D341Med (cell line): ENCODE results near the gene PPM1F.
A peak's percentile ranks its signal among the peaks of the same experiment; 100 is the strongest.

Experiments used
- DNase-seq: peaks from one replicate; pipeline ENCODE4 v3.0.0; 2012; ENCODE audit warnings: low spot score

Gene PPM1F

DNA sequence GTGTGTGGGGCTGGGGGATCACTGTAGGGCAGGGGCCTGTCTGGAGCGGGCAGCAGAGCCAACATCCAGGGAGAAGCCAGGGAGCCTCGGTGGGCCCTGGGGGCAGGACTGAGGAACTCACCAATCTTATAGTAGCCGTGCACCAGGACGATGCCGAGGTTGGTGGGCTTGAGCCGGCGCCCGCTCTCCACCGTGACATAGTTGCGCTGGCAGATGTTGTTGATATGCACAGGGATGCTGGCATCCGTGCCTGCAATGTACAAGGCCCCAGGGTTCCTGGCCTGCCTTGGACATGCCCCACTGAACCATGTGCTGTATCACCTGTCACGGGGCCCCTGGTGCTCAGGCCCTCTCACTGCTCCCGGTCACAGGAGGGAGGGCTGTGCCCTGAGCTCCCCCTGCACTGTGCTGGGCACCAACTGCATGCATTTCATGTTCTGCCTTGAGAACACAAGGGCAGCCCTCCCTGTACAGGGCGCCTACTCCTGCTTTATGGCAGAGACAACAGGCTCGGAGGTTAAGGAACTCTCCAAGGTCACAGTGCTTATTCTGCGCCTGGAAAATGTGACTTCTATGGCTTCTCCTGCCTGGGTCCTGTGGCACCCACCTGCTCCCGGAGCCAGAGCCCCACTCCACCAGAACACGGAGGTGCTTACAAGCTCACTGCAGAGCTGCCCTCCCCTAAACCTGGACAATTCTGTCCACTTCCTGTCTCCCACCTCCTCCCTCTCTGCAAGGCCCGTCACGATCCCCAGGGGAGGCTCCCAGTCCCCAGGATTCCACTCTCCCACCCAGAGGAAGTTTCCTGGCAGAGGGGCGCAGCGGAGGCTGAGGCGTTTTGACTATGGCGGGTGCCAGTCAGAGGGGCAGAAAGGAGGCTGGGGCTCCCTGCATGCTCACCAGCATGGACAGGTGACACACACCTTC, 7.8 kb upstream of the PPM1F start:
- no peak for DNase-seq

DNA sequence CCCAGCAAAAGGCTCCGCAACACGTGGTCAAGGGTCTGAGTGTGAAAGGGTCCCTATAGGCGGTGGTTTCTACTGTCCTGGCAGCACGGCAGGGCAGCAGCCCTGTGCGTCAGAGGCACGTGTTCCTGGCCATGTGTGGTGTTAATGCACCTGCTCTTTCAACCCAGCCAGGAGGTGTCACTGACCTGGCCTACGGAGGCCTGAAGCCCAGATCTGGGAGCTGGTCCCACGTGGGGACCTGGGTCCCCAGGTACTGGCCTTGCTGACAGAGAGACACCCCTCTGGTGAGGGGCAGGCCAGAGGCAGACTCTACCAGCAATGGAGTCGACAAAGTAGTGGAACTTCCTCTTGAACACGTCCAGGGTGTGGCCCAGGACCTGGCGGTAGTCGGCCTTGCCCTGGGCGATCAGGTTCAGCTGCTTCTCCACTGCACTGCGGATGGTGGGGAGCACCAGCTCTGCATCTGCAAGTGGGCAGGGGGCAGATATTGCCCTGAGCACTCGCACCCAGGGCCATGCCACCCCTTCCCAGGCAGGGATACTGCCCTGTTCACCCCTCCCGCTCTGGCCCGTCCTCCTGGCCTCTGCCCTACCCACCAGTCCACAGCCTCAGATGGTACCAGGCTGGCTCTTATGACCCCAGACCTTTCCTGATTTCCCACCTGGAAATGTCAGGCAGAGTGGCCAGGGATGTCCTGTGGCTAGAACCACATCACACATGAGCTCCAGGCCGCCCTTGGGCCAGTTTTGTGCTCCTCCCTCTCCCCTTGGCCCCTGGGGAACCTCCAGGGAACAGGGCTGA, 6.8 kb upstream of the PPM1F start:
- no peak for DNase-seq

DNA sequence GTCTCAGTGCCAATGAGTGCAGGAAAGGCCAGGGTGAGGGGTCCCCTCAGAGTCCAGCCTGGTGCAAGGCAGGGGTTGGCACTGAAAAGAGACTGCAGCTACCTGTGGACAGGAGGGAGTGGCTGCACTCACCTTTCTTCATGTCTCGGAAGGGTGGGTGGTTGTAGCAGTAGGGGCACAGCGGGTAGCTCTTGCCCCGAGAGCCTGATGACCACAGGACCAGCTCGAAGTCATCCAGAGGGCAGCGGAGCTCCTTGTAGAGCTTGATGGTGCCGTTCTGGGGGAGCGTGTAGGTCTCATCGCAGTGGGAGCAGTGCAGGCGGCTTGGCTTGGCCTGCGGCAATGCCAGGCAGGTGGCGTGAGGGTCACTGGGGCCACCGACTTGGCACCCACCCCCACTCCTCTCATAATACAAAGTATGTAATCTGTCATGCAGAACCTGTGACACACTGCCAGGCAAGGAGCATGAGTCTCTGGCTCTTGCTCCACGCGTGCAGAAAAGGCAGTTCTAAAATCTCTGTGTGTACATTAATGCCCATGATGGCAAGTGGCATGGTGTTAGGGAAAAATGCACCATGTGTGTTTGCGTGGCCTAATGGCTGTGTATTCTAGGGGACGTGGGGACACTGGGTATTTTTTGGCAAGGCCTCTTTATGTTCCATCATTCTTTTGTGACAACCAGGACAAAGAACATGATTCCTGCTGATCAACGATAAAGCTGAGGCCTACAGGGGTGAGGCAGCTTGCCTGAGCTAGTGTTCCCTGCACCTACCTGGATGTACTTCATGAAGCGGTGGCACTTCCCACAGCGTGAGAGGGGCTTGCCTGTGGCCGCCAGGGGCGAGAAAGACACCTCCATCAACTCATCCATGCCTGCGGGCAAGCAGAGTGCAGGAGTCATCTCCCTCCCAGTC, 6.0 kb upstream of the PPM1F start:
- DNase-seq = no peak

DNA sequence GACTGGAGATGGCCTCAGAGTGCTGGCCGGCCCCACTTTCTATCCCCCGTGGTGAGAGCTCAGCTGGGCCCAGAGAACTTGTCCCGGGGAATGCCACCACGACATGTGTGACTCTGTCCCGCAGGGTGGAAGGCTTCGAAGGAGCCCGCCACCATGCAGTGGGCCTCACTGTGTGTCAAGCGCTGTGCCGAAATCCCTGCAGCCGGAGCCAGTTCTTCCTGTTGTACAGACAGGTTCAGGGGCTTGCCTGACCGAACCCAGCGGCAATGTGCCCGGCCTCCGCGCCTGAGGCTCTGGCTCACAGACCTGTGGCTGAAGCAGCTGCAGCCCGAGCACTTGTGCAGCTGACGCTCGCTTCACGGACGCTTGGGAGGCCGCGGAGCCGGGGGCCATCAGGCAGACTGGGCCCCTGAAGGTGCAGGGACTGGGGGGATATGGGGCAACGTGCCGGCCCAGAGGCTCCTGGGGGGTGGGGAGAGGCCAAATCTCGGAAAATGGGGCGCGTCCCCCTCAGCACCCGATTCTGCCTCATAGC, 650 bp downstream of the PPM1F start:
- DNase-seq = peak; percentile 54

DNA sequence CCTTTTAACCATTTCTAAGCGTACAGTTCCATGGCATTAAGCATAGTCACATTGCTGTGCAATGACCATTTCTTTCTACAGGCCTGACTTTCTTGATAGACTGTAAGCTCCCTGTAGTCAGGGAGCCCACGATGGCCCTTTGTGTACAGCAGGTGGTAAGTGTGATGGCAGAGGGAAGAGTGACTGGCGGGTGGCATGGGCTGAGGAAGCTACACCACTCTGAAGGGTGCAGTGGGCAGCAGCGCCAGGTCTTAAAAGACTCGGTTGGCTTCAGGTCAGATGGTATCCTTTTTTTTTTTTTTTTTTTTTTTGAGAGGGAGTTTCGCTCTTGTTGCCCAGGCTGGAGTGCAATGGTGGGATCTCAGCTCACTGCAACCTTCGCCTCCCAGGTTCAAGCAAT, 1.6 kb downstream of the PPM1F start:
- no peak for DNase-seq

DNA sequence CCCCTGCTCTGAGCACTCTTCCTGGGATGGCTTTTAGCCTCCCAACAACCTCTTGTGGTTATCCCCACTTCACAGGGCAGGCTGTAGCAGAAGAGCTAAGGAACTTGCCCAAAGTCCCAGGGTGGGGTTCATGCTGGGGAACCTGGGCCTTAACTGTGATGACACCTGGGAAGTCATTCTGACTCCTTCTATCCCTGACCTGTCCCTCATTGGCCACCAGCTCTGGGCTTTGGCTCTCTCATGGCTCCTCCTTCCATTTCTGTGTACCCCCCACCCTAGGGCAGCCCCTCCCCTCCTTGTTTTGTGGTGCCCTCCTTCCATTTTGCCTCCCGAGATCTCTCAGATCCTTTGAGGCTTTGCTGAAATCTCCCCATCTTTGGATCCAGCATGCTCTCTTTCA, 2.7 kb downstream of the PPM1F start:
- DNase-seq = no peak

DNA sequence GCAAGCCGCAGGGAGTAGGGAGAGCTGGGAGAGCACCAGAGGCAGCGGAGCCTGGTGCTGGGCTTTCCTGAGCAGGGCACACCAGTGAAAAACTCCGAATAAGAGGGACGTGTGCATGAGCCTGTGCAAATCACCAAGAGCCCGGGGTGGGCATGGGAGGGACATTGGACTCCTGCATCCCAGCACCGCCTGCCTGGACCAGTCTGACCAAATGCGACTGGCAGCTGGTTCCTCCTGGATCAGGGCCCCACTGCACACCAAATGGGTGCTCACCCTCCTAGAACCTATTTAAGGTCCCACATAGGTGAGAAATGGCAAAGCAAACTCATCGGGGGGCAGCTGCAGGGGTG, 3.1 kb downstream of the PPM1F start:
- DNase-seq = no peak

DNA sequence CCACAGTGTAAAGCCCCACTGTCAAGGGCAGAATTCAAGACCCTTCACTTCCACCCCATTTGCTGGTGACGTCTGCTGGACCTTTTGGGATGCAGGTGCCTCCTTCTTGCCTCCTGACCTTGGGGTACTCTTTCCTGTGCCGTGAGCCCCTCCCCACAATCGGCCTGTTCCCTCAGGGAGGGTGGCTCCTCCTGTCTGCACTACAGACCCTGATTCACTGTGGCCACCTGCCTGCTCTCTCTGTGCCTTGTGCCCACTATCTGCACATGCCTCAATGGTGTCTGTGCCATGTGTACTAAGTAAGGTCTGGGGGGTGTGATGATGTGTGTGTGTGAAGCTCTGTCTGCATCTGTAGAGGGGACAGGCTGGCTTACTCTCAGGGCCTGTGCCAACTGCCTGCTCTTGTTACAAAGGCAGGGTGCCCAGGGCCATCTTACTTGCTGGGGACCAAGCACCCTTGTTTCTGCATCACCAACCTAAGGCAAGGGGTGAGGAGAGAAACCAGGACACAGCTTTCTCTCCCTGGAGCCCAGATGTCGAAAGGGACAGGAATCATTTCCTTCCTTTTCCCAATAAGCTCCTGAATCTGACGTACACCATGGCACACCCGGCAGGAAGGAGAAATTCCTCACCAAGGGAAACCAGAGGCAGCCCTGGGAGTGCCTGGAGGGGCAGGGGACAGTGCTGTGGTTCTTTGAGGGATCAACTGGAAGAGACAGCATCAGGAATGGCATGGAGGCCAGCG, 3.7 kb downstream of the PPM1F start:
- no peak for DNase-seq

DNA sequence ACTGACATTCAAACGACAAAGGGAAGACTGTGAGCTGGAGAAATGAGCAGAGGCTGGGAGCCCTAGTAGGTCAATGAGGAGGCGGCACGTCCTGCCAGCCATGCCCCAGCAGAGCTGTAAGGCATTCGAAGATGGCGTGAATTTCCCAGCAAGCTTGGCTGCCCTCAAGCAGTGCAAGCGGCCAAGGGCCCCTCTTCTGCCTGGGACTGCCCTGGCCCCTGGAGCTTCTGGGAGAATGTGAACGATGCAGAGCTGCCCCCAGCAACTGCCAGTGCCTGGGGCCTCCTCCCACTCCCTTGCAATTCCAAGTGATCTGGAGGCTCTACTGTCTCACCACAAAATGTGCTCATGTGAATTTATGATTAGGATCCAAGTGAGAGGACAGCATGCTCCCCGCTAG, 4.3 kb downstream of the PPM1F start:
- DNase-seq = no peak

DNA sequence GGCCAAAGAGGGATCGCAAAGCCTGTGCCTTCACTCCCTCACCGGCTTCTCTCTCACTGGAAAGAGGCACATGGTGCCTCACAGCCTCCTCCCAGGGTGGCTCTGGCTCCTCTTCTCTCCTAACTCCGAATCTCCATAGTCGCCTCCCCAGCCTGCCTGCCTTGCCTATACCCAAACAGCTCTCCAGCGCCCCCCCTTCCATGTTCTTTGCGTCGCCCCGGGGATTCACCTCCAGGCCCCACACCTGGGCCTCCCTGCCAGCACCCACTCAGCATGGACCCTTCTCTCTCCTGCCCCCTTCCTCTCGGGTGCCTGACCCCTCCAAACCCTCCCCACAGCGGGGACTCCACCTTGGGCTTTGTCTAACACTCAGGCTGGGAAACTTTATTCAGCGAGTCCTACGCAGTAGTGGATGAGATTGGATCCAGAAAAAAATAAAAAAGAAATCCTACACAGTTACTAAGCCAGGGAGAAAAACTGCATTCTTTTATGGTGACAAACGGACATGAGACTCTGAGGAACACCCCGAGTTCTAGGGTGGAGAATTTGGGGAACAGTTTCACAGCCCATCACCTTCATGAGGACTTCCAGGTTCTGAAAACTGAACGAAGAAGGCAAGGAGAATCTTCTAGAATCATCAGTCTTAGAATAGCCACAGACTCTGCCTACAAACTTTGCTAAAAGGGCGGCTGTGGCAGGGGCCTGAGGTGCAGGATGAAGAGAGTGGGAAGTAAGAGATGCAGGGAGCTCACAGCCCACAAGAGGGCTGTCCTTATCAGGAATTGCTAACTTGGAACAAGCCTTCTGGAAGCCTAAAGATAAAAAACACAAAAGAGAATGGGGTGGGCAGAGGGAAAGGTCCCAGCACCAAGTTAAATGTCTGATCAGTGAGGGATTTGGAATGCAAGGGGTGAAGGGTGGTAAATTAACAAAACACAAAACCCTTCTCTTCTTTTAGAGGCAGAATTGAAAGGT, 5.3 kb downstream of the PPM1F start:
- peak; percentile 60 for DNase-seq

DNA sequence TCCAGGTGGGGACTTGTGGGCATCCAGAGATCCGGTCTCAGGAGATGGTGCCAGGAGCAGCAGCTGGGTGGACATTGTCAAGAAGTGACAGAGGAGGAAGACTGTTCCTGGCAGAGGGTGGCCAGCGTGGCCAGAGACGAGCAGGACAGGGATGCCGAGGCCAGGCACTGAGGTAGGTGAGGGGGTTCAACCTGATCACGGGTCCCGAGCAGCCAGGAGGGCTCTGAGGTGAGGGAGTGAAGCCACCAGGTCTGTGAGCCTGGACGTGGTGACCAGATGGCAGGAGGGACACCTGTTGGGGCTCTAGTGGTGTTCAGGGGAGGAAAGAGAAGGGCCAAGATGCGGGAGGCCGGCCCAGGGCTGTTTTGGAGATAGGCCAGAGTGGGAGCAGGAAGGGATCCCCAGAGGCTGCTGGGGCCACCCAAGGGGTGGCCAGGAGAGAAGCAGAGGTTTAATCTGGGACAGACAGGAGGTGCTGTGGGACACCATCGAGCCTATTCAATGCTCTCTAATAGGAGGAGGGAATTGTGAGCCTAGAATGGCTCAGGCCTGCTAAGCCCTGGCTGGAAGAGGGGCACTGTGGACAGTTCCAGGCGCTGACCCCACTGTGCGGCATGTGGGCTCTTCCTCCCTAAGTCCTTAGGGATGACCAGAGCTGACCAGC, 6.3 kb downstream of the PPM1F start:
- DNase-seq = no peak

DNA sequence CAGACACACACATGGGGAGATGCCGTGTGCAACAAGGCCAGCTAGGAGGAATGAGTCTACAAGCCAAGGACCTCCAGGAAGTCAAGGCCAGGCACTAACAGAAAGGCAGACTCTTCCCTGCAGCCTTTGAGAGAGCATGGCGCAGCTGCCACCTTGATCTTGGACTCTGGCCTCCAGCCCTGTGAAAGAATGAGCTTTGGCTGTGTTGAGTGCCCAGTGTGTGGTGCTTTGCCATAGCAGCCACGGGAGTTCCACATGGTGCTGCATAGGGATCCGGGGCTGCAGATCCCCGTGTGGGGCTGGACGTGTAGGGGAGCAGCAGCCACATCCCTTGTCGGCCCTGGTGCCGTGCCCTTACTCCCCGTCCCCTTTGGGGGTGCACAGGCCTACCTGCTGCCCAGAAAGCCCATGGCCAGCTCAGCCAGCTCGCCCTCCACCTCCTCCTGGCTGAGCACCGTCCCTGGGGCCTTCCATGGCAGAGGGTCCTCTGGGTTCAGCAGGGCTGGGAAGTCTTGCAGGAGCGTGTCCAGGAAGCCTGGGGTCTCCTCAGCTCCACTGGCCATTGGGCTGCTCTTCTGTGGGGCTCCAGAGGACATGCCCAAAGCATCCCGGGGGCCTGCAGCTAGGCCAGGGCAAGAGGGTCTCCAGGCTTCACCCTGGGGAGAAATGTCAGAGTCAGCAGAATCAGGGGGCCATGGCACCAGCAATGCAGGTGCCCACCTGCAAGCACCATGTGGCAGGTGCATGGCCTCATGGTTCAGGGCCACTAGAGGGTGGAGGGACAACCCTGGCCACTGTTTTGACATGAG, 7.0 kb downstream of the PPM1F start:
- DNase-seq = no peak

DNA sequence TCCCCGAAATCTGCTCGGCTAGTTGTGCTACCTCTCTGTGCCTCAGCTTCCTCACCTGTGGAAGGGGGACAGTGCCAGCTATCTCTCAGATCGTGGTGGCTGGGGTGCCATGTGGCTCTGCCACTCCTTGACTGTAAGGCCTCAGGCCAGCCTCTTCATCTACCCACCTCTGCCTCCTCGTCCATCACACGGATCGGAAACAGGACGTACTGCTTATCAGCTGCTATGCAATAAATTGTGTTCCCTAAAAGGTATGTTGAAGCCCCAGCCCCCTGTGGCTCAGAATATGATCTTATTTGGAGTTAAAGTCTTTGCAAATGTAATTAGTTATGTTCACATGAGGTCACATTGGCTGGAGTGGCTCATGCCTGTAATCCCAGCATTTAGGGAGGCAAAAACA, 7.8 kb downstream of the PPM1F start:
- DNase-seq = no peak

DNA sequence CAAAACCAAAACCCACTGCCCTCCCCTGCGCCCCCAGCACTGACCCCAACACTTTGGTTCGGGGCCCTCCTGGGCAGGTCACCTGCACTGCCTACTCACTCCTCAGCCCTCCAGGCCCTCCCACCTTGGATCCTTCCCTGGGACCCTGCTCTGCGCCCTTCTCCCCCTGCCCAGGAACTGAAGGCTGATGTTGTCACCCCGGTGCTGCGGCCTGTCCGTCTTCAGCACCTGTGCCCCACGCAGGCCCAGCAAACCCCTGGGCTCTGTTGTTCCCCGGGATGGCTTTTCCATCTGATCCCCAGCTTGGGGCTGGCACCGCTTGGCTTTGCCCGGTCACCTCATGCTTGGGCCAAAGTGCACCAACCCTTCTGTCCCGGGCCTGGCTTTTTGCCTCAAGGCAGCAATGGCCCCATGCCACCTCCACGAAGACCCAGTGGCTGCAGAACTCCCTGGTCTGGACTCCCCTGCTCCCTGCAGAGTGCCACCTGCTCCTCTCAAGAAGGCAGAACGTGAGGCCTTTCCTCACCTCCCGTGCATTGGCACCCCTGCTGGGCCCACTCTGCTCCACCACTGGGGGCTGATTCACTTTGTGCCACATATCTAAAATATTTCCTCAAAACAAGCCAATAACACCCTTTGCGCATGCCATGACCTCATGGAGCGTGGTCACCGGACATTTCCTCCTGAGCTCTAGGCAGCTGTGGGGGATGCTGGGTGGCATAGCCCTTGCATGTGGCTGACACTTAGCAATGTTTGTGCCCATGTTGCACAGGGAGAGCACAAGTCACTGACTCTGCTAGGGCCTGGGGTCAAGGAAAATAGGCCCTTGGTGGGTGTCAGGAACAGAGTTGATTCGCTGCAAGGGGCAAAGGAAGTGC, 8.8 kb downstream of the PPM1F start:
- no peak for DNase-seq

DNA sequence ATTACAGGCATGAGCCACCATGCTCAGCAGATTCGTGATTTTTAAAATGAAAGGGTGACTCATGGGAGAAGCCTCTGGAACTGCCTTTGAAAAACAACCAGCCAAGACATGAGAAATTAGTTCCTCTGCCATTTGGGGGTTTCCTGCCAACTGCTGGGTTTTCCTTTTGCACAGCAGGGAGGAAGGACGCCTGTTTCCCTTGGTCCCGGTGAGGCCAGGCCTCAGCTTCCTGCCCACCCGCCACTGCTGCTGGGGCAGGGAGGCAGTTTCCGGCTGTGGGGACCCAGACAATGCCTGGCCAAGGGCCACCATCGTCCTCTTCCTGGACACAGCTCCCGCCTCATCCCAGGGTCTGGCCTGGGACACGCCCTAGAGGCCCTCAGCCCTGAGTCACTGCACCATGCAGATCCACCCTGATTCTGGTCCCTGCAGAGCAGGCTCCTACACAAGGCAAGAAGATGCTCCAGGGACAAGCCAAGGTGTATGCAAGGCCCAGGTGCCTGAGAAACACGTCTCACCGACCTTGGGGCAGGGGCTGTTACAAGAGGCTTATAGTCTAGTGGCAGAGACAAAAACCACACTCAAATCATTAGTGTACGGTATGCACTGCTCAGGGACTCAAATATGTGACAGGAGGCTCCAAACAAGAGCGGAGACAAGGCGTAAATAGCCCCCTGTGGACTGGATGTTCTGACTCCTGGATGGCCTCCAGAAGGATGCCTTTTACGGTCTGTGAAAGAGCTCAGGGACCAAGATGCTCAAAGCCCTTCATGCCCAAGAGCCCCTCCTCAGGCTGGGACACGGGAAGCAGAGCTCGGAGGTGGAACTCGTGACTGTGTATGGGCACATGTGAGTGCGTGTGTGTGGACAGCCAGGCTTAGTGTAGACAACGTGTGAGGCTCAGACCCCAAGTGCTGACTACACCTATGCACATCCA, 10.0 kb downstream of the PPM1F start:
- DNase-seq = no peak

DNA sequence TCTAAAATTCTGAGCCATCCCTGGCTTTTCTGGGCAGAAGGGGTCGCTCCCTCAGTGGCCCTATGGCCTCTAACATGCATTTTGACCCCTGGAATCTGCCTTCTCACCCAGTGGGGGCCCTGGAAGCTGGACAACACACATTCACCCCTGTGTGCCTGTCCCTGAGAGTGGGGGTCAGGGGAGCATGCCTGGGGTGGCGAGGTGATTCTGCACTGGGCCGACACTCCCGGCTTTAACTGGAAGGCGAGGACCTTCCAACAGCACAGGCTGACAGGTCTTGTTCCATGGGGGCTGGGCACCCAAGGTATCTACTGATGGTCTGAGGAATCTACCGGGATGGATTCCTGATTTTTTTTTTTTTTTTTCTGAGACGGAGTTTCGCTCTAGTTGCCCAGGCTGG, 10.7 kb downstream of the PPM1F start:
- no peak for DNase-seq

DNA sequence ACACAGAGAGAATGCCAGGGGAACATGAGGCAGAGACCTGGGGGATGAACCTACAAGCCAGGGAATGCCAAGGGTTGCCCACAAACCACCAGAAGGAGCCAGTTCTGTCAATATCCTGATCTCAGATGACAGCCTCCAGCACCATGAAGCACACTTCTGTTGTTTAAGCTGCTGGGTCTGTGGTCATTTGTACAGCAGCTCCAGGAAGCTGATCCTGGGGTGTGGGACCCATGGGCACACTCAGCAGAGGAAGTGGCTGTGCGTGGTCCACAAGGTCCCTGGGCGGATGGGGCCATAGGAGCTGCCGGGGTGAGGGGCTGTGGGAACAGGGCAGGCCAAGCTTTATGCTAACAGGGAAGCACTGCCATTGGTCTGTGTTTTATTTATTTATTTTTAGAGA, 12.1 kb downstream of the PPM1F start:
- DNase-seq = no peak
